Left forelimb (tissue), 1 donor: ENCODE results near the gene RAPGEF1.

ENCODE experiments used
- DNase-seq: peaks from one replicate; pipeline ENCODE4 v3.0.0-alpha.2; 2018; ENCODE audit warnings: low spot score

Gene RAPGEF1

DNA sequence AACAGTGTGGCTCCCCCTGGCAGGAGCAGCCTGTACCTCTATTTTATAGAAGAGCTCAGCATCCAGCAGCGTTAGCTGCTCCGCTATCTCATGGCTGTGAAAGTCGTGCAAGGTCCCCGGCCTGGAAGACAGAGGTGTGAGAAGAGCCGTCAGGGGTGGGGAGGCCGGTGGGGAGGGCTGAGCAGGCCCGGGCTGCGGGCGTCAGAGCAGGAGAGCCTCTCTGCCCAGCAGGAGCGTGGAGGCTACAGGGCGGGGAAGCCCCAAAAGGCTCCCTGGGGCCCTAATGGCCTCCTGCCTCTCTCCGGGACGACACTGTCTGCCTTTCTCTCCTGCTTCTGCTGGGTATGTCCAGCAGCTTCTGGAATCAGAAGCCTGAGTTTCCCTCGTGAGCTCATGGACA lies 152.0 kb downstream of the RAPGEF1 start:
- DNase-seq = no peak

- DNase-seq = no peak
Observed at GRCh38 chr9:131587331-131587730, 152.5 kb downstream of the RAPGEF1 start.

DNA sequence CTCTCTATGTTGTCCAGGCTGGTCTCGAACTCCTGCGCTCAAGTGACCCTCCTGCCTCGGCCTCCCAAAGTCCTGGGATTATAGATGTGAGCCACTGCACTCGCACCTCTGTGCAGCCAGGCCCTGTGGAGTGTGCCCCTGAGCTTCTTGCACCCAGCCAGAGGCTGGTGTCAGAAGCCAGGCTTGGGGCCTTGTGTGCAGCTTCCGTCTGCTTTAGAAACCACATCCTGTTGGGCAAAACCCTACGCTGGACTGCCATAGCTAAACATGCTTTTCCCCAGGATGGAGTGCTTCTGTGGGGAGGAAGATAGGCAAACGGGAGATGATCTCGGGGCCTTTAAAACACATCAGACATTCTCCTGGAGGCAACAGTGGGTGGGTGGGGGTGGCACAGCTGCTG lies 154.5 kb downstream of the RAPGEF1 start:
- no peak for DNase-seq

GRCh38 chr9:131584858-131585257 lies 155.0 kb downstream of the RAPGEF1 start:
- DNase-seq = no peak

- DNase-seq = no peak
Observed at GRCh38 chr9:131583836-131584555, 155.9 kb downstream of the RAPGEF1 start.

- DNase-seq = no peak
Observed at GRCh38 chr9:131583337-131583645, 156.6 kb downstream of the RAPGEF1 start.

- no peak for DNase-seq
Observed at GRCh38 chr9:131582466-131583336, 157.2 kb downstream of the RAPGEF1 start.

- DNase-seq = no peak
Observed at GRCh38 chr9:131582056-131582455, 157.8 kb downstream of the RAPGEF1 start.

GRCh38 chr9:131580358-131580757 lies 159.5 kb downstream of the RAPGEF1 start:
- DNase-seq = no peak

DNA sequence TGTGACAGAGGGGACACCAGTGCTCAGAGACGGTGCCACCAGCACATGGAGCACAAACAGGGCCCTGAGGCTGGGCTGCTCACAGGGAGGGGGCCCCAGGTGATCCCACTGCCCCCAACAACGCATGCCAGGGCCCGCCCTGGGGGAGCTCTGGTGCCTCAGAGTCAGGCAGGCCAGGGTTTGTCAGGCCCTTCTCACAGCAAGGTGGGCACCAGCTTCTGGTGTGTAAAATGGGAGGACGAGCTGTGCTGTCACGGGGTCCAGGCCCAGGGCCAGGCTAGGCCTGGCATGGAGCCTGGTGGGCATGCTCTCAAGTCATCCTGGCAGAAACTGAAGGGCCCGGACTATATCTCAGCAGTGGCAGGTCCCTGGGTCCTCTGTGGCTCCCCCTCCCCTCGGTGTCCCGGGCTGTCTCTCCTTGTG lies 160.1 kb downstream of the RAPGEF1 start:
- peak; percentile 45 for DNase-seq

GRCh38 chr9:131578731-131579504 lies 161.0 kb downstream of the RAPGEF1 start:
- DNase-seq = peak; percentile 63

DNA sequence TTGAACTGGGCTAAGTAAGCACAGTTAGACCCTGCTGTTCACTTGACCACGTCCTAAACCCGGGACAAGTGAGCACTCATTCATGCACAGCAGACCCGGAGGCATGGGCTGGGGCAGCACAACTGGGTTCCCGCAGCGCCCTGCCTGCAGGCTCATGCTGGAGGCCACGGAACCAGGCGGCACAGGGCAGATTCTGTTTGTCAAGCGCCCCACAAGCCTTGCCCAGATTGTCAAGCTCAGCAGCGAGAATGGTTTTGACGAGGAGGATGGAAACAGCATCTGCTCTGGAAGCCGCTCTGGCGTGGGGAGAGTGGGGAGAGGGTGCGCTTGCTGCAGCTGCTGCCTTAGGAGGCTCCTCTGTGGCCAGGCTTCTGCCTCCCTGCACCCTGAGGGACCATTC lies 161.9 kb downstream of the RAPGEF1 start:
- no peak for DNase-seq

- DNase-seq = no peak
Observed at GRCh38 chr9:131577005-131578000, 162.6 kb downstream of the RAPGEF1 start.

DNA sequence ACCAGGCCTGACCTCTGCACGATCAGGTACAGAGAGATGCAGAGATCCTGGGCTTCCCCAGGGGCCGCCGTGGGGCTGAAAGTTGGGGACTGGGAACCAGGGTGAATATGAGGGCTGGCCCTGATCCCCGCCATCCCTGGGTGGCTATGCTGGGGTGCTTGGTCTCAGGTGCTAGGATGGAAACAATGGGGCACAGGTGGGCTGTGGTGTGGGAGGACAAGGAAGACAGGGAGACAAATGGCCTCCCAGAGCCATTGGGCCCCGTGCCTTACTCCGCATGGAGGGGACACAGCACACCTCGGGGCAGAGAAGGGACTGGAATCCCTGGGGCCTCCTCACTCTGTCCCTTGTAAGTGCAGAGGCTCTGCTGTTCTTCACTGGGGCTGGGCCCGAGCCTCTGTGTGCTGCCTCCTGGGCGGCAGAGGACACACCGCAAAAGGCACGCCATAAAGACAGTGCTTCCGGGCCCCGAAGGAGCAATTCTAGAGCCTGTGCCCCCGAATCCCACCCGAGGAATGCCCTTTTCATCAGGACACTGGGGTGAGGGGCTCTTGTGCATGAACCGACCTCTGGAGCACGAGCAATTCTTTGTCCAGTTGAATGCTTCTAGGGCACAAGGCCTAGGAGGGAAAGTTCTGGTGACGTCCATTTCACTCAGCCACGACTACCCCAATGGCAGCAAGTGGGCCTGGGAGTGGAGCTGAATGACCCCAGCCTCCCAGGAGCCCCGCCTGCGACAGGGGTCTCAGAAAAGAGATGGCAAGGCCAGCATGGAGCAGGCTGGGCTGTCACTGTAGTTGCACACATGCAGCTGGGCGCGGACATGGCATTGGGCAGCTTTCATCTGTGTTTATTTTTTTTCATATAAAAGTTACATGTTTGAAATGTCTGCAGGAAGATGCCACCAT lies 163.7 kb downstream of the RAPGEF1 start:
- no peak for DNase-seq

DNA sequence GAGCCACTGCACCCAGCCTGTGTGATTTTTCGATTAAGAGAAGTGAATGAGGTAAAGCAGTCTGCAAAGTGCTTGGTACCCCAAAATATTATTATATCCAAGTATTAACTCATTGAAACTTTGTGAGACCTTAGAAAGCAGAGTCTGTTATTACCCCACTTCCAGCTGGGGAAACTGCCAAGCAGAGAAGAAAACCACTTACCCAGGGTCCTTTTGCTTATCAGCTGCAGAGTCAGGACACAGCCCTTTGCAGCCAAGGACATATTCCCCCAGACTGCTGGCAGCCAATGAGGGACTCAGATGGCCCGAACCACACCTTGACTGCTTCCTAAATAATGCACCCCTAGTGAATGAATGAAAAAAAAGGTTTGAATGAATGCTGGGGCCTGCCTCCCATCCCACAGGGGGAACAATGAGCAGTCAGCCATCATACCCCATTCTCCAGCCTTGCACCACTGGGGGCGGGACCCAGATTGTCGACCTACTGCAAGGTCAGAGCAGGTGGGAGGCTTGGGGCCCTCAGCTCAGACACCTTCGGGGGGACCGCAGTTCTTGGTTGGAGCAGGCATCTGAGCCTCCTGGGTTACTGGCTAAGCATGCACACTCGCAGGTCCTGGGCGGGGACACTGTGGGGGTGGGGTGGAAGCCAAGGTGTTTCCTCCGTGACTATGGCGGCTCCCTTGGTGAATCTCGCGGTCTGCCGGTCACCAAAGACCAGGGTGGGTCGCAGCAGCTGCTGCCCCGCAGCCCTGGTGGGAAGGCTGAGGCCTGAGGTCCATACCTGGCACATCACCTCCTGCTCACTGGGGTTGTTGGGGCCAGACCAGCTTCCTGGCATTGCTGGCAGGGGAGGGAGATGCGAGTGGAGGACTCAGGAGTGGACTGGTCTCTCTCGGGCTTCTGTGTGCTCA lies 164.9 kb downstream of the RAPGEF1 start:
- no peak for DNase-seq

GRCh38 chr9:131567910-131568309 lies 172.0 kb downstream of the RAPGEF1 start:
- no peak for DNase-seq

DNA sequence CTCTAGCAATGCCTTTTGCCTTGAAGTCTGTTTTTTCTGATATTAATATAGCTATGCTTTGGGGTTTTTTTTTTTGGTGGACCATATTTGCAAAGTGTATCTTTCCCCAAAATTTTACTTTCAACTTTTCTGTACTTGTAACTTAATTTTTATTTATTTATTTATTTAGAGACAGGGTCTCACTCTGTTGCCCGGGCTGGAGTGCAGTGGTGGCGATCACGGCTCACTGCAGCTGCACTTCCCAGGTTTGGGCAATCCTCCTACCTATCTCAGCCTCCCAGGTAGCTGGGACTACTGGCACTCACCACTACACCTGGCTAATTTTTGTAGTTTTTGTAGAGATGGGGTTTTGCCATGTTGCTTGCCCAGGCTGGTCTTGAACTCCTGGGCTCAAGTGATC lies 173.7 kb downstream of the RAPGEF1 start:
- no peak for DNase-seq

- no peak for DNase-seq
Observed at GRCh38 chr9:131565369-131565768, 174.5 kb downstream of the RAPGEF1 start.
